Cardiac muscle cell (in vitro differentiated cells and primary cell): ENCODE data around the gene AIFM3. TPM values are rescaled to one million over a fixed set of nuclear protein-coding genes. Genes with fewer than 3 reads are reported as not detected.

Experiments used
- DNase-seq, 2 donors: peaks; one replicate each; pipeline versions ENCODE4 v3.0.0 to v3.0.0-alpha.2; 2010 to 2017; ENCODE audit warnings: low read depth in 1 of 2, low spot score in 1 of 2
- H3K27ac ChIP-seq: fragments of 200-600 bp; sonication (generic); 2 replicates; pipeline ENCODE4 v1.5.1; 2016
- H3K27me3 ChIP-seq: fragments of 200-600 bp; sonication (generic); 2 replicates; pipeline ENCODE4 v1.6.0; 2016; ENCODE audit warnings: control low read depth
- H3K36me3 ChIP-seq: fragments of 200-600 bp; sonication (generic); 2 replicates; pipeline ENCODE4 v1.5.1; 2016; ENCODE audit warnings: control low read depth
- H3K4me1 ChIP-seq: fragments of 200-600 bp; sonication (generic); 2 replicates; pipeline ENCODE4 v1.8.1; 2017; ENCODE audit warnings: low read depth, mild to moderate bottlenecking, mixed run types
- H3K4me3 ChIP-seq: fragments of 200-600 bp; sonication (generic); 2 replicates; pipeline ENCODE4 v1.5.1; 2016; ENCODE audit warnings: mild to moderate bottlenecking
- H3K9me3 ChIP-seq: fragments of 200-600 bp; sonication (generic); 2 replicates; pipeline ENCODE4 v1.5.1; 2017; ENCODE audit warnings: low read depth, mild to moderate bottlenecking, control low read depth
- CTCF ChIP-seq: IDR thresholded peaks from 2 replicates; pipeline ENCODE4 v1.5.1; 2012; ENCODE audit warnings: low read depth, mild to moderate bottlenecking, low read length
- polyA plus RNA-seq: library from polyadenylated mRNA; unstranded; fragments of >200 nt; fragmentation: Nextera tagmentation; extraction: Ambion mirVana; gene quantifications from 2 replicates; pipeline ENCODE4 v1.2.1, GENCODE V29; 2016
- total RNA-seq: library from RNA; depleted of rRNA; stranded (reverse); fragments of >200 nt; gene quantifications from 2 replicates; pipeline ENCODE4 v1.2.3, GENCODE V29; 2016

Gene AIFM3
- total and polyA plus RNA-seq, 2 experiments from 2014 or later = 0.67 to 4.8 TPM

- H3K36me3 ChIP-seq = peaks cover 19% of the 10 kb centered on the region
- TF ChIP-seq CTCF = no peak
- no peaks in the 10 kb centered on the region for H3K9me3 ChIP-seq
These were observed 29.0 kb downstream of the AIFM3 start for GRCh38 chr22:20996031-20996410.

GRCh38 chr22:20996598-20997535 is 29.8 kb downstream of the AIFM3 start:
- Histone ChIP-seq H3K36me3 (peaks cover 16% of the 10 kb centered on the region), H3K27me3 (no peaks in the 10 kb centered on the region)

More at GRCh38 chr22:20996031-20996410, 29.0 kb downstream of the AIFM3 start:
- Histone ChIP-seq H3K27me3 (no peaks in the 10 kb centered on the region), H3K27ac (no peak overlapping the region), H3K4me1 (peaks cover 6% of the 10 kb centered on the region), H3K4me3 (no peak overlapping the region)
- DNase-seq = no peak

GRCh38 chr22:20997536-20998257 is 30.6 kb downstream of the AIFM3 start:
- TF ChIP-seq CTCF = no peak
- Histone ChIP-seq H3K36me3 (peaks cover 10% of the 10 kb centered on the region), H3K27me3 (no peaks in the 10 kb centered on the region), H3K4me1 (peaks cover 9% of the 10 kb centered on the region), H3K9me3 (no peaks in the 10 kb centered on the region), H3K27ac (no peak overlapping the region), H3K4me3 (no peak overlapping the region)
- DNase-seq = no peak

More at GRCh38 chr22:20996598-20997535, 29.8 kb downstream of the AIFM3 start:
- TF ChIP-seq CTCF = no peak
- Histone ChIP-seq H3K4me1 (peaks cover 9% of the 10 kb centered on the region), H3K4me3 (no peak overlapping the region), H3K9me3 (no peaks in the 10 kb centered on the region), H3K27ac (no peak overlapping the region)
- DNase-seq = no peak

- no peaks in the 10 kb centered on the region for H3K9me3 ChIP-seq
- no peak for TF ChIP-seq CTCF
- no peak overlapping the region for H3K27ac ChIP-seq
- DNase-seq = no peak
- no peak overlapping the region for H3K4me3 ChIP-seq
- peaks cover 10% of the 10 kb centered on the region for H3K36me3 ChIP-seq
- no peaks in the 10 kb centered on the region for H3K27me3 ChIP-seq
- H3K4me1 ChIP-seq = peaks cover 19% of the 10 kb centered on the region
These were observed 31.6 kb downstream of the AIFM3 start for GRCh38 chr22:20998411-20999336.
